H1 (cell line): ENCODE results near the gene KPNA3. TPM values are rescaled to one million over a fixed set of nuclear protein-coding genes. Genes with fewer than 3 reads are reported as not detected.

ENCODE experiments used
- CTCF ChIA-PET: fragments of 300-600 bp; sonication (Branson Sonifier 250); formaldehyde crosslinking; loops from one replicate; lab custom pipeline; 2021; ENCODE audit not compliant: partially characterized antibody; lab: Charles Lee
- POLR2A ChIA-PET: fragments of 300-600 bp; sonication (Branson Sonifier 250); formaldehyde crosslinking; loops from one replicate; lab custom pipeline; 2021; ENCODE audit warnings: inconsistent platforms; ENCODE audit not compliant: partially characterized antibody; lab: Charles Lee
- DNase-seq, 2 experiments: peaks; one replicate each; pipeline versions ENCODE4 v3.0.0 to v3.0.0-alpha.2; 2010 to 2022; ENCODE audit warnings: low spot score in 2 of 2, low read depth in 1 of 2, mixed read lengths in 1 of 2
- FAIRE-seq: peaks from 2 replicates; lab custom pipeline; 2011; peaks lifted over from hg19 to GRCh38; lab: Jason Lieb, UNC
- H2AFZ ChIP-seq: 2 replicates; pipeline ENCODE4 v1.8.1; 2012; ENCODE audit warnings: low read length, inconsistent platforms
- H2AK5ac ChIP-seq: 2 replicates; pipeline ENCODE4 v1.6.1; 2013; ENCODE audit warnings: low read depth, low read length
- H2BK120ac ChIP-seq: replicated peaks from 2 replicates; pipeline ENCODE3; 2013; ENCODE audit warnings: low read depth, low read length, inconsistent platforms
- H2BK12ac ChIP-seq: 2 replicates; pipeline ENCODE4 v1.6.1; 2013; ENCODE audit warnings: low read depth, low read length
- H2BK15ac ChIP-seq: 2 replicates; pipeline ENCODE4 v1.6.1; 2013; ENCODE audit warnings: low read length
- H2BK20ac ChIP-seq: 2 replicates; pipeline ENCODE4 v1.6.1; 2013; ENCODE audit warnings: low read length
- H2BK5ac ChIP-seq: 2 replicates; pipeline ENCODE4 v1.6.1; 2013; ENCODE audit warnings: low read depth, low read length
- H3K14ac ChIP-seq: 2 replicates; pipeline ENCODE4 v1.6.1; 2013; ENCODE audit warnings: inconsistent platforms; ENCODE audit not compliant: insufficient read length
- H3K18ac ChIP-seq: 2 replicates; pipeline ENCODE4 v1.6.1; 2013; ENCODE audit warnings: low read length; ENCODE audit errors: extremely low read depth
- H3K23ac ChIP-seq: 2 replicates; pipeline ENCODE4 v1.6.1; 2013; ENCODE audit warnings: inconsistent platforms; ENCODE audit not compliant: insufficient read length
- H3K23me2 ChIP-seq: 2 replicates; pipeline ENCODE4 v1.6.1; 2013; ENCODE audit warnings: low read depth, low read length
- H3K27ac ChIP-seq: 2 replicates; pipeline ENCODE4 v1.6.1; 2011; ENCODE audit warnings: low read depth, low read length, inconsistent platforms
- H3K27me3 ChIP-seq, 4 experiments: replicated peaks in 1 of 4; 1 replicate in 1 of 4; 2 replicates in 3 of 4; pipeline versions ENCODE4 v1.6.1 to v1.8.1; 2011 to 2013; ENCODE audit warnings: low read length in 3 of 4, mild to moderate bottlenecking in 3 of 4, inconsistent platforms in 2 of 4, mixed read lengths in 2 of 4, moderate library complexity in 1 of 4; ENCODE audit not compliant: control insufficient read depth in 3 of 4, insufficient read depth in 3 of 4; ENCODE audit errors: extremely low read depth in 1 of 4
- H3K36me3 ChIP-seq, 4 experiments: 2 replicates each; pipeline versions ENCODE4 v1.6.1 to v1.8.1; 2011 to 2013; ENCODE audit warnings: mild to moderate bottlenecking in 4 of 4, low read length in 3 of 4, moderate library complexity in 2 of 4, control low read depth in 1 of 4, inconsistent platforms in 1 of 4; ENCODE audit not compliant: insufficient read depth in 4 of 4, control insufficient read depth in 2 of 4
- H3K4ac ChIP-seq: replicated peaks from 2 replicates; pipeline ENCODE3; 2013; ENCODE audit warnings: low read length, low read depth, mixed read lengths, inconsistent platforms; ENCODE audit not compliant: insufficient read length
- H3K4me1 ChIP-seq, 4 experiments: replicated peaks in 1 of 4; 1 replicate in 1 of 4; 2 replicates in 3 of 4; pipeline versions ENCODE4 v1.6.1 to v1.8.1; 2011 to 2013; ENCODE audit warnings: low read length in 3 of 4, inconsistent platforms in 2 of 4, mixed read lengths in 1 of 4; ENCODE audit not compliant: insufficient read depth in 4 of 4, control insufficient read depth in 3 of 4
- H3K4me2 ChIP-seq, 2 experiments: 2 replicates each; pipeline versions ENCODE4 v1.6.1 to v1.8.1; 2011 to 2013; ENCODE audit warnings: low read depth in 2 of 2, low read length in 2 of 2, control low read depth in 1 of 2, inconsistent platforms in 1 of 2, mild to moderate bottlenecking in 1 of 2; ENCODE audit not compliant: insufficient read depth in 1 of 2
- H3K4me3 ChIP-seq, 4 experiments: fragments of 200-600, 300-600 bp in 1 of 4; sonication (generic), shearing (Covaris generic), sonication (Bioruptor Twin) in 1 of 4; 2 replicates each; pipeline versions ENCODE4 v1.5.1 to v1.8.1; 2011 to 2016; ENCODE audit warnings: low read length in 4 of 4, low read depth in 3 of 4, control low read depth in 2 of 4, inconsistent platforms in 2 of 4, mild to moderate bottlenecking in 2 of 4, mixed read lengths in 1 of 4, moderate library complexity in 1 of 4; ENCODE audit not compliant: insufficient read depth in 2 of 4; ENCODE audit errors: extremely low read depth in 1 of 4
- H3K56ac ChIP-seq: replicated peaks from 2 replicates; pipeline ENCODE3; 2013; ENCODE audit warnings: low read depth, mild to moderate bottlenecking, mixed read lengths, low read length, inconsistent platforms; ENCODE audit not compliant: insufficient read length
- H3K79me1 ChIP-seq: 2 replicates; pipeline ENCODE4 v1.6.1; 2013; ENCODE audit warnings: low read depth, low read length, control low read depth
- H3K79me2 ChIP-seq, 2 experiments: 2 replicates each; pipeline versions ENCODE4 v1.6.1 to v1.8.1; 2012 to 2013; ENCODE audit warnings: low read length in 2 of 2, mild to moderate bottlenecking in 2 of 2, inconsistent platforms in 1 of 2; ENCODE audit not compliant: insufficient read depth in 2 of 2, control insufficient read depth in 1 of 2
- H3K9ac ChIP-seq, 4 experiments: replicated peaks in 1 of 4; 1 replicate in 1 of 4; 2 replicates in 3 of 4; pipeline versions ENCODE4 v1.6.1 to v1.8.1; 2011 to 2013; ENCODE audit warnings: low read depth in 3 of 4, low read length in 3 of 4, control low read depth in 2 of 4, mild to moderate bottlenecking in 2 of 4, moderate library complexity in 2 of 4, inconsistent platforms in 1 of 4; ENCODE audit errors: extremely low read depth in 1 of 4
- H3K9me3 ChIP-seq, 2 experiments: 2 replicates each; pipeline versions ENCODE4 v1.6.1 to v1.8.1; 2012 to 2013; ENCODE audit warnings: mild to moderate bottlenecking in 2 of 2, moderate library complexity in 2 of 2, control low read depth in 1 of 2, inconsistent platforms in 1 of 2, low read depth in 1 of 2, low read length in 1 of 2, mixed read lengths in 1 of 2; ENCODE audit not compliant: insufficient read depth in 2 of 2
- H4K20me1 ChIP-seq, 2 experiments: replicated peaks in 1 of 2; 2 replicates each; pipeline versions ENCODE3 to v1.8.1; 2011 to 2013; ENCODE audit warnings: inconsistent platforms in 2 of 2, low read length in 2 of 2, mild to moderate bottlenecking in 1 of 2; ENCODE audit not compliant: insufficient read depth in 2 of 2, control insufficient read depth in 1 of 2
- H4K5ac ChIP-seq: 2 replicates; pipeline ENCODE4 v1.6.1; 2013; ENCODE audit warnings: low read length, low read depth, mixed read lengths, inconsistent platforms; ENCODE audit not compliant: insufficient read length
- H4K8ac ChIP-seq: 2 replicates; pipeline ENCODE4 v1.8.0; 2013; ENCODE audit warnings: mild to moderate bottlenecking, moderate library complexity, low read length, inconsistent platforms; ENCODE audit not compliant: insufficient read depth; ENCODE audit errors: extremely low read depth
- H4K91ac ChIP-seq: replicated peaks from 2 replicates; pipeline ENCODE3; 2013; ENCODE audit warnings: low read length, mixed read lengths, inconsistent platforms; ENCODE audit not compliant: insufficient read length
- BCL11A ChIP-seq, 2 experiments: IDR thresholded peaks; one replicate each; pipeline ENCODE4 v1.6.1; 2011; ENCODE audit warnings: low read depth in 2 of 2, low read length in 2 of 2, mild to moderate bottlenecking in 2 of 2
- CHD2 ChIP-seq: IDR thresholded peaks from 2 replicates; pipeline ENCODE4 v1.6.1; 2012; ENCODE audit warnings: low read length, improper control_type of control experiment
- CTBP2 ChIP-seq: IDR thresholded peaks from 2 replicates; pipeline ENCODE4 v1.7.0; 2011; ENCODE audit warnings: borderline replicate concordance, mild to moderate bottlenecking, moderate library complexity, mixed read lengths, low read length; ENCODE audit not compliant: insufficient read depth, insufficient read length
- EZH2 ChIP-seq: fragments of 200-600 bp; sonication (generic); IDR thresholded peaks from 2 replicates; pipeline ENCODE4 v1.7.1; 2012; ENCODE audit warnings: low read depth, mild to moderate bottlenecking, moderate library complexity, low read length, inconsistent platforms; ENCODE audit not compliant: severe bottlenecking
- GTF2F1 ChIP-seq: IDR thresholded peaks from 2 replicates; pipeline ENCODE4 v1.6.1; 2012; ENCODE audit warnings: low read depth, low read length, improper control_type of control experiment, borderline replicate concordance
- MAFK ChIP-seq: IDR thresholded peaks from 2 replicates; pipeline ENCODE4 v1.6.1; 2012; ENCODE audit warnings: low read depth, mild to moderate bottlenecking, improper control_type of control experiment, low read length
- RXRA ChIP-seq: IDR thresholded peaks from 2 replicates; pipeline ENCODE4 v1.6.1; 2011; ENCODE audit warnings: low read depth, mild to moderate bottlenecking, low read length, moderate library complexity; ENCODE audit not compliant: insufficient read depth
- SIRT6 ChIP-seq: IDR thresholded peaks from one replicate; pipeline ENCODE4 v1.7.1; 2012; ENCODE audit warnings: low read length, inconsistent platforms
- SRF ChIP-seq: IDR thresholded peaks from 2 replicates; pipeline ENCODE4 v1.6.1; 2011; ENCODE audit warnings: mild to moderate bottlenecking, low read depth, low read length, moderate library complexity
- WGBS, 2 experiments: shearing (Covaris generic) in 1 of 2; methylation state at CpG; one replicate each; pipeline versions ENCODE4 v1.1.6 to v1.1.7; 2013 to 2015; ENCODE audit warnings: low lambda C conversion rate in 2 of 2, mixed read lengths in 2 of 2, inconsistent platforms in 1 of 2, low coverage in 1 of 2, missing lambda C conversion rate in 1 of 2; ENCODE audit not compliant: insufficient replicate concordance in 2 of 2, insufficient coverage in 1 of 2, insufficient read length in 1 of 2; ENCODE audit errors: extremely low coverage in 1 of 2, missing lambda C conversion rate in 1 of 2; 5-methylcytosine and 5-hydroxymethylcytosine counted together
- polyA plus RNA-seq, 7 experiments: library from polyadenylated mRNA; depleted of rRNA in 3 of 7; stranded (reverse) in 5 of 7; unstranded in 2 of 7; fragments of >200 nt in 5 of 7; fragments of 200-250 nt in 2 of 7; gene quantifications; 1 replicate in 5 of 7; 2 replicates in 1 of 7; 4 replicates in 1 of 7; pipeline versions ENCODE4 v1.2.1 to v1.2.3, GENCODE V29; 2011 to 2013; ENCODE audit warnings: missing spikeins in 2 of 7, mixed read lengths in 2 of 7
- total RNA-seq: library from RNA; stranded (reverse); fragmentation: NEBNext Ultra II Directional; extraction: Animal tissue kit (Norgen Biotek cat#: 25700); gene quantifications from 2 replicates; pipeline ENCODE4 v1.2.1, GENCODE V29; 2021

KPNA3 gene
- total and polyA plus RNA-seq, 2 of the 8 experiments (the other 6 are each of a cell fraction or from before 2014, with no cell fraction given), result 21.4 to 63.2 TPM

DNA sequence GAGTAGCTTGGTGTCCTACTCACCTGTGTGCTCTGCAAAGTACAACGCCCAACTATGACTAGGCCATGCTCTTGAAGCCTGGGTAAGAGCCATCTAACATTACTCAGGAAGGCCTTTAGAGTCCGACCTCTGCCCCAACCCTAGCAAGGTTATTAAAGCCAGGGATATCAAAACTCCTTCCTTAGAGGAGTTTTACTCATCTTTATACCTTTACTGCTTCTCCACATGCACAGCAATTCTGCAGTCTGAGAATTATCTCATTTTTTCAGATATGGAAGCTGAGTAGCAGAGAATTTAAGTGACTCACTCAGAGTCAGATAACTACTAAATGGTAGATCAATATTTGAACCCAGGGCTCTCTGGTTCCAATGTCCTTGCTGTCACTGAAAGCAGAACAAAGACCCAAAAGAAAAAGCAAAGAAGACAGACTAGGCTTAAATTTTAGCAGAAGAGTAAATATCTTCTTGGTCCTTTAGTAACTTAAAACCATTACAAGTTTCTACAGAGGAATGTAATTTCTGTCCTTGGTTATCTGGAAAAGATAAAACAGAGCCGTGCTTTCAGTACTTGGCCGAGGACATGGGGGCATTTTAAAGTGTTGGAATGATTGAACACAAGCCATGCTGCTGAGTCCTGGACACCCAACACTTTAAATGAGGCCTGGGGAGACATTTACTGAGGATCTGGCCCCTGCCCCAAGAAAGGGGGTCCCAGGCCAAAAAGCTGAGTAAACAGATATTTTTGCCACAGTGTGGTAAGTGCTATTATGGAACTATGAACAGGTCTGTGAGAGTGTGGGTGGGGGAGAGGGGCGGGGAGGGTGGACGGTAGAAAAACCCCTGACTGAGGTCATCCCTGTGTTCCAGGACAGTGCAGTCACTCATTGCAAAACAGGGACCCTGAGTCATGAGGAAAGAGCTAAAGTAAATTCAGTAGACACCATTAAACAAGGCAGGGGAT lies 18.4 kb upstream of the KPNA3 start:
- ChIA-PET POLR2A (interaction anchor here (1.4 to 2.5 kb wide), 2 partner anchors 13 to 18 kb away, joined by 4 to 10 read pairs; partner anchors contain the start of gene KPNA3), CTCF (interaction anchor here (1.5 to 1.6 kb wide), 2 partner anchors 10 to 143 kb away, joined by 4 to 5 read pairs; no protein-coding TSS in a partner anchor)
- FAIRE-seq, result no peak
- no peak overlapping the region for H3K9ac ChIP-seq
- no peak overlapping the region for H2BK12ac ChIP-seq
- no peak overlapping the region for H3K4ac ChIP-seq
- TF ChIP-seq RXRA (no peak), CHD2 (no peak), BCL11A (IDR thresholded peaks at IDR 0.05; ENCODE audit: low read depth in 2 of 2, low read length in 2 of 2) (no peak), GTF2F1 (no peak), EZH2 (no peak), SIRT6 (no peak), CTBP2 (no peak), SRF (no peak), MAFK (no peak)
- no peaks in the 10 kb centered on the region for H3K79me1 ChIP-seq
- H3K4me3 ChIP-seq, result no peak overlapping the region
- H4K5ac ChIP-seq, result no peak overlapping the region
- H3K56ac ChIP-seq, result no peak overlapping the region
- no peaks in the 10 kb centered on the region for H4K20me1 ChIP-seq
- H3K23ac ChIP-seq, result no peak overlapping the region
- H2BK15ac ChIP-seq, result no peak overlapping the region
- no peaks in the 10 kb centered on the region for H3K79me2 ChIP-seq
- H2BK5ac ChIP-seq, result no peak overlapping the region
- H4K91ac ChIP-seq, result no peak overlapping the region
- H2BK120ac ChIP-seq, result no peak overlapping the region
- H3K27ac ChIP-seq, result no peak overlapping the region
- no peak overlapping the region for H3K14ac ChIP-seq
- H2BK20ac ChIP-seq, result no peak overlapping the region
- H3K18ac ChIP-seq, result no peak overlapping the region
- H3K4me1 ChIP-seq, result no peaks in the 10 kb centered on the region
- H4K8ac ChIP-seq, result no peak overlapping the region
- WGBS, 2 experiments, result 78% methylated on average over 4 of the region's 6 CpGs; no CpG with 5 or more reads in 1 of the 2 experiments
- DNase-seq, result no peak
- no peak overlapping the region for H2AK5ac ChIP-seq
- H3K23me2 ChIP-seq, result no peaks in the 10 kb centered on the region
- H3K9me3 ChIP-seq, result no peaks in the 10 kb centered on the region
- no peak overlapping the region for H3K4me2 ChIP-seq
- no peaks in the 10 kb centered on the region for H3K27me3 ChIP-seq
- H2AFZ ChIP-seq, result 0 out of 2 replicates have a peak overlapping the region, but pooled peaks have one; percentile 61
- H3K36me3 ChIP-seq, result no peaks in the 10 kb centered on the region
